GM12892 (cell line): Measurements from ENCODE around the gene NHS.

ENCODE experiments used
- POLR2A ChIP-seq: IDR thresholded peaks from 2 replicates; pipeline ENCODE4 v1.6.1; 2011; ENCODE audit warnings: low read depth, low read length, control low read depth
- POLR2AphosphoS5 ChIP-seq: IDR thresholded peaks from 2 replicates; pipeline ENCODE4 v1.6.1; 2011; ENCODE audit warnings: low read depth, low read length, control low read depth
- TAF1 ChIP-seq: IDR thresholded peaks from 2 replicates; pipeline ENCODE4 v1.6.1; 2011; ENCODE audit warnings: low read depth, mild to moderate bottlenecking, control low read depth, low read length, borderline replicate concordance

- TF ChIP-seq POLR2AphosphoS5 (no peak), POLR2A (no peak), TAF1 (no peak)
Measured at GRCh38 chrX:17779434-17779833, 404.4 kb downstream of the NHS start.
